Right forelimb (tissue), 1 donor: ENCODE results near the gene MSMO1.

Experiments used
- DNase-seq: peaks from one replicate; pipeline ENCODE4 v3.0.0-alpha.2; 2018

The MSMO1 gene

GRCh38 chr4:165364452-165365080 is 37.1 kb downstream of the MSMO1 start:
- DNase-seq: no peak

- no peak for DNase-seq
Measured at GRCh38 chr4:165367040-165367439, 39.6 kb downstream of the MSMO1 start.

- no peak for DNase-seq
Measured at GRCh38 chr4:165368114-165368513, 40.6 kb downstream of the MSMO1 start.

- no peak for DNase-seq
Measured at GRCh38 chr4:165368567-165368966, 41.1 kb downstream of the MSMO1 start.

GRCh38 chr4:165369522-165369921 is 42.1 kb downstream of the MSMO1 start:
- DNase-seq: no peak

- DNase-seq: no peak
Measured at GRCh38 chr4:165370530-165370929, 43.1 kb downstream of the MSMO1 start.

GRCh38 chr4:165375465-165375864 is 48.0 kb downstream of the MSMO1 start:
- no peak for DNase-seq

- DNase-seq: no peak
Measured at GRCh38 chr4:165378398-165378744, 50.9 kb downstream of the MSMO1 start.

GRCh38 chr4:165378745-165379677 is 51.5 kb downstream of the MSMO1 start, which contains the start of gene CPE:
Gene CPE (plus strand): TSS chr4:165379008. CDS start chr4:165379222, 214 bp downstream.
- peak; percentile 87 for DNase-seq

- DNase-seq: peak; percentile 56
Measured at GRCh38 chr4:165379678-165380064, 52.2 kb downstream of the MSMO1 start.

GRCh38 chr4:165380805-165381204 is 53.3 kb downstream of the MSMO1 start:
- no peak for DNase-seq

GRCh38 chr4:165381821-165382373 is 54.4 kb downstream of the MSMO1 start:
- no peak for DNase-seq

- DNase-seq: no peak
Measured at GRCh38 chr4:165382640-165383039, 55.2 kb downstream of the MSMO1 start.

- no peak for DNase-seq
Measured at GRCh38 chr4:165383591-165384073, 56.2 kb downstream of the MSMO1 start.

GRCh38 chr4:165384186-165384585 is 56.7 kb downstream of the MSMO1 start:
- DNase-seq: no peak

- no peak for DNase-seq
Measured at GRCh38 chr4:165384598-165384997, 57.1 kb downstream of the MSMO1 start.

GRCh38 chr4:165385126-165385525 is 57.7 kb downstream of the MSMO1 start:
- no peak for DNase-seq

GRCh38 chr4:165386328-165386727 is 58.9 kb downstream of the MSMO1 start:
- DNase-seq: no peak

- no peak for DNase-seq
Measured at GRCh38 chr4:165388756-165389155, 61.3 kb downstream of the MSMO1 start.
